ENCODE data around the gene AFDN. TPM values are rescaled to one million over a fixed set of nuclear protein-coding genes. Genes with fewer than 3 reads are reported as not detected.

Gene AFDN
- total RNA-seq, 1 experiment from 2014 or later: 108 TPM

GRCh38 chr6:167946007-167946406, 119.3 kb downstream of the AFDN start:
- H3K4me3 ChIP-seq: no peak overlapping the region
- no peak overlapping the region for H2AFZ ChIP-seq
- no peaks in the 10 kb centered on the region for H4K20me1 ChIP-seq (ENCODE audit: insufficient read depth)
- no peaks in the 10 kb centered on the region for H3K27me3 ChIP-seq (ENCODE audit: insufficient read depth, low read depth)
- peaks cover 17% of the 10 kb centered on the region for H3K36me3 ChIP-seq (ENCODE audit: low read depth)
- H3F3A ChIP-seq (ENCODE audit: insufficient read depth, low read depth): no peaks in the 10 kb centered on the region
- no peaks in the 10 kb centered on the region for H3K4me1 ChIP-seq (replicated peaks; ENCODE audit: insufficient read depth)
- ChIA-PET POLR2A (ENCODE audit: unreplicated experiment) (interaction anchor here (0.7 kb wide), 1 partner anchor 14 kb away, joined by 4 read pairs; no protein-coding TSS in a partner anchor), CTCF (no interaction called here)
- H3K79me2 ChIP-seq (ENCODE audit: low read depth): no peaks in the 10 kb centered on the region
- no peaks in the 10 kb centered on the region for H3K9me2 ChIP-seq (ENCODE audit: insufficient read depth)
- no peak for DNase-seq
- TF ChIP-seq EZH2 (IDR thresholded peaks at IDR 0.05; ENCODE audit: low read depth) (no peak), CTCF (conservative IDR thresholded peaks at IDR 0.05) (no peak)
- no peak overlapping the region for H3K4me2 ChIP-seq
- no peak overlapping the region for H3K27ac ChIP-seq
- no peaks in the 10 kb centered on the region for H3K9me3 ChIP-seq (ENCODE audit: insufficient read depth, low read depth)
- BruUV-seq (replicated peaks): no TSS peak
- intact Hi-C loops (cut with micrococcal nuclease; ENCODE audit: unreplicated experiment): no loop called here

DNA sequence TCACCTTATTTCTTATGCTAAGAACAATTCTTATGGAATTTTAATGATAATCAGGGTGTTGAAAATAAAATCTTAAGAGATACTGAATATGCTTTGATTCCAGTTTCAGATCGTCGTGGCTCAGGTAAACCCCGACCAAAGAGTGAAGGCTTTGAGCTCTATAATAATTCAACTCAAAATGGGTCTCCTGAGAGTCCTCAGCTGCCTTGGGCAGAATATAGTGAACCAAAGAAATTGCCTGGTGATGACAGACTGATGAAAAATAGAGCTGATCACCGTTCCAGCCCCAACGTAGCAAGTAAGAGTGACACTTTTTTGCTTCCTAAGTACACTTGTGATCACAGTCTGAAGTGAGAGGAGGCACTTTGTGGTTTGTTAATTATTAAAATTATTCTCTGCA, 119.9 kb downstream of the AFDN start:
- ChIA-PET CTCF (no interaction called here), POLR2A (ENCODE audit: unreplicated experiment) (no interaction called here)
- no peak overlapping the region for H2AFZ ChIP-seq
- no peak overlapping the region for H3K27ac ChIP-seq
- no peak overlapping the region for H3K4me3 ChIP-seq
- H3K27me3 ChIP-seq (ENCODE audit: insufficient read depth, low read depth): no peaks in the 10 kb centered on the region
- no peak for TF ChIP-seq CTCF (conservative IDR thresholded peaks at IDR 0.05)
- no peak for TF ChIP-seq EZH2 (IDR thresholded peaks at IDR 0.05; ENCODE audit: low read depth)
- H4K20me1 ChIP-seq (ENCODE audit: insufficient read depth): no peaks in the 10 kb centered on the region
- no peaks in the 10 kb centered on the region for H3K9me3 ChIP-seq (ENCODE audit: insufficient read depth, low read depth)
- DNase-seq: no peak
- intact Hi-C loops (cut with micrococcal nuclease; ENCODE audit: unreplicated experiment): no loop called here
- BruUV-seq (replicated peaks): no TSS peak
- H3K36me3 ChIP-seq (ENCODE audit: low read depth): peaks cover 17% of the 10 kb centered on the region
- no peaks in the 10 kb centered on the region for H3K79me2 ChIP-seq (ENCODE audit: low read depth)
- H3K4me2 ChIP-seq: no peak overlapping the region
- no peaks in the 10 kb centered on the region for H3K9me2 ChIP-seq (ENCODE audit: insufficient read depth)
- no peaks in the 10 kb centered on the region for H3K4me1 ChIP-seq (replicated peaks; ENCODE audit: insufficient read depth)
- no peaks in the 10 kb centered on the region for H3F3A ChIP-seq (ENCODE audit: insufficient read depth, low read depth)

DNA sequence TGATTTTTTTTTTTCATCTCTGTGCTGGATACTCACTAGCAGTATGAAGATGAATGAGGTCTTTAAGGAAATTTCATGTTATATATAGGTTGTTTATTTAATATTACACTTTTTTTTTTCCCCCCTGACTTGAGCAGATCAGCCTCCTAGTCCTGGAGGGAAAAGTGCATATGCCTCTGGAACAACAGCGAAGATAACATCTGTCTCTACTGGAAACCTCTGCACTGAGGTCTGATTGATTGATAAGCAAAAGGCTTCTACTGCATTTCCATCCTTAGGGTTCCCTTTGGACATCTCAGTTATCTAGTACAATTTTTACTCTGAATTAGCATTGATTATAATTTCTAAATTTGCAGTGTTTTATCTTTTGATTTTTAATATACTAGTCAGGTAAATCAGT, 121.0 kb downstream of the AFDN start:
- Histone ChIP-seq H3K4me3 (no peak overlapping the region), H4K20me1 (ENCODE audit: insufficient read depth) (no peaks in the 10 kb centered on the region), H2AFZ (no peak overlapping the region), H3K27me3 (ENCODE audit: insufficient read depth, low read depth) (no peaks in the 10 kb centered on the region), H3K79me2 (ENCODE audit: low read depth) (no peaks in the 10 kb centered on the region), H3F3A (ENCODE audit: insufficient read depth, low read depth) (no peaks in the 10 kb centered on the region), H3K4me2 (no peak overlapping the region), H3K27ac (no peak overlapping the region), H3K36me3 (ENCODE audit: low read depth) (peaks cover 21% of the 10 kb centered on the region), H3K9me3 (ENCODE audit: insufficient read depth, low read depth) (no peaks in the 10 kb centered on the region), H3K4me1 (replicated peaks; ENCODE audit: insufficient read depth) (no peaks in the 10 kb centered on the region), H3K9me2 (ENCODE audit: insufficient read depth) (no peaks in the 10 kb centered on the region)
- DNase-seq: no peak
- ChIA-PET CTCF (no interaction called here), POLR2A (ENCODE audit: unreplicated experiment) (no interaction called here)
- BruUV-seq (replicated peaks): no TSS peak
- TF ChIP-seq CTCF (conservative IDR thresholded peaks at IDR 0.05) (no peak), EZH2 (IDR thresholded peaks at IDR 0.05; ENCODE audit: low read depth) (no peak)
- intact Hi-C loops (cut with micrococcal nuclease; ENCODE audit: unreplicated experiment): no loop called here

Measured in PC-9 (cell line).